H9 (cell line): Measurements from ENCODE around the gene LIG3. TPM values are rescaled to one million over a fixed set of nuclear protein-coding genes. Genes with fewer than 3 reads are reported as not detected.

Experiments
- DNase-seq: peaks from one replicate; pipeline ENCODE4 v3.0.0-alpha.2; 2017
- H2AFZ ChIP-seq: one replicate; pipeline ENCODE4 v1.6.1; 2013; ENCODE audit warnings: mild to moderate bottlenecking, low read length, control low read depth, moderate library complexity
- H2AK5ac ChIP-seq: 2 replicates; pipeline ENCODE4 v1.6.1; 2013; ENCODE audit warnings: low read length, control low read depth, mixed read lengths; ENCODE audit not compliant: insufficient read length
- H2BK120ac ChIP-seq: one replicate; pipeline ENCODE4 v1.6.1; 2013; ENCODE audit warnings: low read depth, mild to moderate bottlenecking, low read length, control low read depth, inconsistent platforms; ENCODE audit not compliant: poor library complexity, severe bottlenecking
- H2BK12ac ChIP-seq: 2 replicates; pipeline ENCODE4 v1.6.1; 2013; ENCODE audit warnings: low read length, control low read depth, mixed read lengths, low read depth; ENCODE audit not compliant: insufficient read length
- H2BK15ac ChIP-seq: 2 replicates; pipeline ENCODE4 v1.6.1; 2013; ENCODE audit warnings: low read depth, low read length, control low read depth
- H2BK20ac ChIP-seq: one replicate; pipeline ENCODE4 v1.6.1; 2013; ENCODE audit warnings: low read depth, mild to moderate bottlenecking, low read length, control low read depth, inconsistent platforms; ENCODE audit not compliant: poor library complexity, severe bottlenecking
- H2BK5ac ChIP-seq: 2 replicates; pipeline ENCODE4 v1.6.1; 2013; ENCODE audit warnings: low read length, control low read depth, mixed read lengths; ENCODE audit not compliant: insufficient read length
- H3K14ac ChIP-seq: 2 replicates; pipeline ENCODE4 v1.6.1; 2013; ENCODE audit warnings: low read length, control low read depth; ENCODE audit not compliant: insufficient read depth
- H3K18ac ChIP-seq: 2 replicates; pipeline ENCODE4 v1.6.1; 2013; ENCODE audit warnings: low read depth, mild to moderate bottlenecking, mixed read lengths, low read length, control low read depth; ENCODE audit not compliant: insufficient read length
- H3K23ac ChIP-seq: 2 replicates; pipeline ENCODE4 v1.6.1; 2013; ENCODE audit warnings: low read length, control low read depth, mixed read lengths, low read depth; ENCODE audit not compliant: insufficient read length
- H3K23me2 ChIP-seq: 2 replicates; pipeline ENCODE4 v1.6.1; 2013; ENCODE audit warnings: low read depth, mild to moderate bottlenecking, mixed read lengths, low read length, control low read depth; ENCODE audit not compliant: insufficient read length, poor library complexity, severe bottlenecking
- H3K27ac ChIP-seq: 2 replicates; pipeline ENCODE4 v1.5.1; 2013; ENCODE audit warnings: low read length, control low read depth, mixed read lengths, low read depth; ENCODE audit not compliant: insufficient read length
- H3K27me3 ChIP-seq: 2 replicates; pipeline ENCODE4 v1.6.1; 2013; ENCODE audit warnings: low read length, control low read depth, inconsistent platforms; ENCODE audit not compliant: insufficient read depth
- H3K4ac ChIP-seq: 2 replicates; pipeline ENCODE4 v1.6.1; 2013; ENCODE audit warnings: low read depth, mild to moderate bottlenecking, control low read depth, inconsistent platforms, low read length, moderate library complexity
- H3K4me1 ChIP-seq: 2 replicates; pipeline ENCODE4 v1.6.1; 2013; ENCODE audit warnings: low read length, control low read depth, inconsistent platforms; ENCODE audit not compliant: insufficient read depth
- H3K4me2 ChIP-seq: 2 replicates; pipeline ENCODE4 v1.6.1; 2013; ENCODE audit warnings: low read length, control low read depth, mixed read lengths; ENCODE audit not compliant: insufficient read length, insufficient read depth
- H3K56ac ChIP-seq: 2 replicates; pipeline ENCODE4 v1.6.1; 2013; ENCODE audit warnings: low read depth, mild to moderate bottlenecking, mixed read lengths, low read length, control low read depth; ENCODE audit not compliant: insufficient read length
- H3K79me1 ChIP-seq: 2 replicates; pipeline ENCODE4 v1.6.1; 2013; ENCODE audit warnings: low read depth, mild to moderate bottlenecking, moderate library complexity, low read length, control low read depth, inconsistent platforms; ENCODE audit not compliant: insufficient read depth, poor library complexity, severe bottlenecking
- H3K79me2 ChIP-seq: 2 replicates; pipeline ENCODE4 v1.6.1; 2013; ENCODE audit warnings: low read length, control low read depth, inconsistent platforms; ENCODE audit not compliant: insufficient read depth
- H3K9ac ChIP-seq: 2 replicates; pipeline ENCODE4 v1.6.1; 2013; ENCODE audit warnings: low read length, control low read depth, mixed read lengths; ENCODE audit not compliant: insufficient read length; ENCODE audit errors: extremely low read depth
- H3K9me3 ChIP-seq: one replicate; pipeline ENCODE4 v1.6.1; 2013; ENCODE audit warnings: low read depth, low read length, inconsistent platforms; ENCODE audit not compliant: control insufficient read depth
- H3T11ph ChIP-seq: one replicate; pipeline ENCODE4 v1.6.1; 2013; ENCODE audit warnings: mild to moderate bottlenecking, low read length, control low read depth, inconsistent platforms
- H4K20me1 ChIP-seq: one replicate; pipeline ENCODE4 v1.6.1; 2013; ENCODE audit not compliant: control insufficient read depth, insufficient read length, insufficient read depth
- H4K5ac ChIP-seq: 2 replicates; pipeline ENCODE4 v1.6.1; 2013; ENCODE audit warnings: low read depth, mild to moderate bottlenecking, mixed read lengths, low read length, control low read depth; ENCODE audit not compliant: insufficient read length
- H4K8ac ChIP-seq: replicated peaks from 2 replicates; pipeline ENCODE4 v1.6.1; 2013; ENCODE audit warnings: low read length, control low read depth, mixed read lengths, low read depth; ENCODE audit not compliant: insufficient read length
- H4K91ac ChIP-seq: 2 replicates; pipeline ENCODE4 v1.6.1; 2013; ENCODE audit warnings: low read depth, mild to moderate bottlenecking, moderate library complexity, mixed read lengths, low read length, control low read depth; ENCODE audit not compliant: insufficient read length
- H3K27ac Mint-ChIP-seq, 3 experiments: 2 replicates in 2 of 3; 3 replicates in 1 of 3; pipeline ENCODE4 v1.8.0; 2020 to 2021; ENCODE audit warnings: mixed read lengths in 3 of 3, mild to moderate bottlenecking in 1 of 3, moderate library complexity in 1 of 3
- H3K27me3 Mint-ChIP-seq: 2 replicates; pipeline ENCODE4 v1.8.0; 2021; ENCODE audit warnings: low read depth, mild to moderate bottlenecking, moderate library complexity, mixed read lengths
- H3K36me3 Mint-ChIP-seq, 3 experiments: 2 replicates in 2 of 3; 3 replicates in 1 of 3; pipeline ENCODE4 v1.8.0; 2020 to 2021; ENCODE audit warnings: low read depth in 3 of 3, mixed read lengths in 3 of 3; ENCODE audit not compliant: insufficient read depth in 1 of 3
- H3K4me1 Mint-ChIP-seq, 2 experiments: 2 replicates each; pipeline ENCODE4 v1.8.0; 2020; ENCODE audit warnings: mixed read lengths in 2 of 2
- H3K4me3 Mint-ChIP-seq, 2 experiments: 2 replicates in 1 of 2; 3 replicates in 1 of 2; pipeline ENCODE4 v1.8.0; 2020 to 2021; ENCODE audit warnings: mild to moderate bottlenecking in 2 of 2, mixed read lengths in 2 of 2, moderate library complexity in 1 of 2
- H3K9me3 Mint-ChIP-seq, 2 experiments: 2 replicates in 1 of 2; 3 replicates in 1 of 2; pipeline ENCODE4 v1.8.0; 2020; ENCODE audit warnings: mild to moderate bottlenecking in 2 of 2, mixed read lengths in 2 of 2, moderate library complexity in 1 of 2
- WGBS: extraction: QIAGEN DNeasy Blood & Tissue Kit; methylation state at CpG from one replicate; pipeline ENCODE4 v1.1.7; 2013; ENCODE audit warnings: missing lambda C conversion rate, low lambda C conversion rate, mixed read lengths; ENCODE audit not compliant: insufficient read length; ENCODE audit errors: extremely low coverage; 5-methylcytosine and 5-hydroxymethylcytosine counted together
- total RNA-seq: library from RNA; stranded (reverse); gene quantifications from 2 replicates; pipeline ENCODE4 v1.2.1, GENCODE V29; 2021
- TF ChIP-seq, protein P1 (sequence below): fragments of 200-600 bp; sonication (generic); conservative IDR thresholded peaks from 3 replicates; pipeline ENCODE4 v1.8.0; 2021; ENCODE audit warnings: antibody characterized with exemption, mild to moderate bottlenecking

The LIG3 gene
- total RNA-seq, 1 experiment from 2014 or later: 96.0 TPM

GRCh38 chr17:34990921-34991365, 10.6 kb downstream of the LIG3 start:
- Histone ChIP-seq H3K79me2 (no peaks in the 10 kb centered on the region), H4K8ac (no peak overlapping the region), H3K27ac (no peak overlapping the region), H2BK120ac (no peak overlapping the region), H3K9ac (no peak overlapping the region), H3K9me3 (no peaks in the 10 kb centered on the region), H2BK15ac (no peak overlapping the region), H4K91ac (no peak overlapping the region), H2BK5ac (no peak overlapping the region), H3K27me3 (no peaks in the 10 kb centered on the region), H2AK5ac (no peak overlapping the region), H3K4me1 (no peaks in the 10 kb centered on the region), H2AFZ (no peak overlapping the region), H3K14ac (no peak overlapping the region), H2BK12ac (no peak overlapping the region), H4K20me1 (no peaks in the 10 kb centered on the region), H3K79me1 (no peaks in the 10 kb centered on the region), H3K56ac (no peak overlapping the region), H3K4me2 (no peak overlapping the region), H3K18ac (no peak overlapping the region), H3K23ac (no peak overlapping the region), H3K23me2 (no peaks in the 10 kb centered on the region), H4K5ac (no peak overlapping the region), H3K4ac (no peak overlapping the region), H2BK20ac (no peak overlapping the region), H3T11ph (no peak overlapping the region)
- H3K36me3 Mint-ChIP-seq: peaks cover 57 to 99% (median 96%) of the 10 kb centered on the region in 3 experiments
- H3K27me3 Mint-ChIP-seq: no peaks in the 10 kb centered on the region; the same call in 1 of the 2 replicates
- DNase-seq: no peak
- TF ChIP-seq, protein P1, sequence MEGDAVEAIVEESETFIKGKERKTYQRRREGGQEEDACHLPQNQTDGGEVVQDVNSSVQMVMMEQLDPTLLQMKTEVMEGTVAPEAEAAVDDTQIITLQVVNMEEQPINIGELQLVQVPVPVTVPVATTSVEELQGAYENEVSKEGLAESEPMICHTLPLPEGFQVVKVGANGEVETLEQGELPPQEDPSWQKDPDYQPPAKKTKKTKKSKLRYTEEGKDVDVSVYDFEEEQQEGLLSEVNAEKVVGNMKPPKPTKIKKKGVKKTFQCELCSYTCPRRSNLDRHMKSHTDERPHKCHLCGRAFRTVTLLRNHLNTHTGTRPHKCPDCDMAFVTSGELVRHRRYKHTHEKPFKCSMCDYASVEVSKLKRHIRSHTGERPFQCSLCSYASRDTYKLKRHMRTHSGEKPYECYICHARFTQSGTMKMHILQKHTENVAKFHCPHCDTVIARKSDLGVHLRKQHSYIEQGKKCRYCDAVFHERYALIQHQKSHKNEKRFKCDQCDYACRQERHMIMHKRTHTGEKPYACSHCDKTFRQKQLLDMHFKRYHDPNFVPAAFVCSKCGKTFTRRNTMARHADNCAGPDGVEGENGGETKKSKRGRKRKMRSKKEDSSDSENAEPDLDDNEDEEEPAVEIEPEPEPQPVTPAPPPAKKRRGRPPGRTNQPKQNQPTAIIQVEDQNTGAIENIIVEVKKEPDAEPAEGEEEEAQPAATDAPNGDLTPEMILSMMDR: no peak
- no peak overlapping the region for H3K4me3 Mint-ChIP-seq
- no peaks in the 10 kb centered on the region for H3K4me1 Mint-ChIP-seq
- no peaks in the 10 kb centered on the region for H3K9me3 Mint-ChIP-seq
- H3K27ac Mint-ChIP-seq: no peak overlapping the region
- no CpG with 5 or more reads among the region's 6 CpGs for whole genome bisulfite sequencing
